Measurements from ENCODE around the gene KAT2A. TPM values are rescaled to one million over a fixed set of nuclear protein-coding genes. Genes with fewer than 3 reads are reported as not detected.

KAT2A gene
- polyA plus RNA-seq, 1 experiment: 13.6 TPM

DNA sequence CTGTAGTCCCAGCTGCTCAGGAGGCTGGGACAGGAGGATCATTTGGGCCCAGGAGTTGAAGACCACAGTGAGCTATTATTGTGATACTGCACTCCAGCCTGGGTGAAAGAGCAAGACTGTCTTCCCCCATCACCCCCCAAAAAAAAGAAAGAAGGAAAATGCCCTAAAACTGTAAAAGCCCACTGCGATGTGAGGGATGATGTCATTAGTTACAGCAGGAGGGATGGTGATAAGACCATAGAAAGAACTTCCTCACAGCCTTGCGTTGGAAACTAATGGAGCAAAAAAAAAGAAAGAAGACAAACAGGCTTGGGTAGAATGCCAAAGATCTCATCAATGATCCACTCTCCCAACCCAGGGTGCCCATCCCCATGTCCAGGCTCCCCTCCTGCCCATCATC is 41.6 kb downstream of the KAT2A start:
- ChIA-PET POLR2A (no interaction called here), CTCF (interaction anchor here (0.9 to 1.5 kb wide), 2 partner anchors 14 to 54 kb away, joined by 3 read pairs; no protein-coding TSS in a partner anchor)
- peaks cover 35% of the 10 kb centered on the region for H3K27me3 ChIP-seq (ENCODE audit: control insufficient read depth, insufficient read depth, low read length)
- H3K27ac ChIP-seq (ENCODE audit: low read depth, low read length): no peak overlapping the region
- TF ChIP-seq, protein P1, sequence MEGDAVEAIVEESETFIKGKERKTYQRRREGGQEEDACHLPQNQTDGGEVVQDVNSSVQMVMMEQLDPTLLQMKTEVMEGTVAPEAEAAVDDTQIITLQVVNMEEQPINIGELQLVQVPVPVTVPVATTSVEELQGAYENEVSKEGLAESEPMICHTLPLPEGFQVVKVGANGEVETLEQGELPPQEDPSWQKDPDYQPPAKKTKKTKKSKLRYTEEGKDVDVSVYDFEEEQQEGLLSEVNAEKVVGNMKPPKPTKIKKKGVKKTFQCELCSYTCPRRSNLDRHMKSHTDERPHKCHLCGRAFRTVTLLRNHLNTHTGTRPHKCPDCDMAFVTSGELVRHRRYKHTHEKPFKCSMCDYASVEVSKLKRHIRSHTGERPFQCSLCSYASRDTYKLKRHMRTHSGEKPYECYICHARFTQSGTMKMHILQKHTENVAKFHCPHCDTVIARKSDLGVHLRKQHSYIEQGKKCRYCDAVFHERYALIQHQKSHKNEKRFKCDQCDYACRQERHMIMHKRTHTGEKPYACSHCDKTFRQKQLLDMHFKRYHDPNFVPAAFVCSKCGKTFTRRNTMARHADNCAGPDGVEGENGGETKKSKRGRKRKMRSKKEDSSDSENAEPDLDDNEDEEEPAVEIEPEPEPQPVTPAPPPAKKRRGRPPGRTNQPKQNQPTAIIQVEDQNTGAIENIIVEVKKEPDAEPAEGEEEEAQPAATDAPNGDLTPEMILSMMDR (IDR thresholded peaks at IDR 0.05; ENCODE audit: low read depth, low read length): no peak
- H3K9me3 ChIP-seq (ENCODE audit: control insufficient read depth, insufficient read depth, low read length): no peaks in the 10 kb centered on the region
- H3K4me3 ChIP-seq (ENCODE audit: low read depth, low read length): no peak overlapping the region
- no peak for DNase-seq (ENCODE audit: low read depth, low spot score)

DNA sequence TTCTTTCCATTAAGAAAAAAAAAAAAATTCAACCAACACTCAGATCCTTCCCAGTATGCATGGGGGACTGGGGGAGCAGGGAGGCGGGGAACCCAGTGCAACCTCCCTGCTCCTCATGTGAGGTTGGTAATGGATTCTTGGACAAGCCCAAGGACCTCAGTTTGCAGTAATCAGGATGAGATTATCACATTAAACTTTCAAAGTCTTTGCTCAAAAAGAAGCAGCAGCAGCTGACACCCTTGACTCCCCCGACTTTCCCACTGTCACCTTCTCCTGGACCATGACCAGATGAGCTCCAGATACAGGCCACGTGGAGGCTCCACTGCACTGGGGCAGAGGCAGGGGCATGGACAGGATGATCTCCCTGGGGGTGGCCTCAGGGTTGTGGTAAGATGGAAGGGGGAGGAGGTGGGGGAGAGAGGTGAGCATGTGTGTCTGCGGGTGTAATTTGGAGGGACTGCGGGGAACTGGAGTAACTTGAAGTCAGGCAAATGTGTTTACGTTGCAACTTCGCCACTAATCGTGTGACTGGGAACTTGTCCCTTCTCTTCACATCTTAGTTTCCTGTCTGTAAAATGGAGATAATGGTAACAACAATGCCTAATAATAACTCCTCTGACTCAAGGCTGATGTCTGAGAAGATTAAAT is 42.6 kb downstream of the KAT2A start:
- DNase-seq (ENCODE audit: low read depth, low spot score): no peak
- Histone ChIP-seq H3K27me3 (ENCODE audit: control insufficient read depth, insufficient read depth, low read length) (peaks cover 39% of the 10 kb centered on the region), H3K9me3 (ENCODE audit: control insufficient read depth, insufficient read depth, low read length) (no peaks in the 10 kb centered on the region), H3K27ac (ENCODE audit: low read depth, low read length) (no peak overlapping the region), H3K4me3 (ENCODE audit: low read depth, low read length) (no peak overlapping the region)
- ChIA-PET POLR2A (no interaction called here), CTCF (no interaction called here)
- TF ChIP-seq, protein P1 (IDR thresholded peaks at IDR 0.05; ENCODE audit: low read depth, low read length): no peak

DNA sequence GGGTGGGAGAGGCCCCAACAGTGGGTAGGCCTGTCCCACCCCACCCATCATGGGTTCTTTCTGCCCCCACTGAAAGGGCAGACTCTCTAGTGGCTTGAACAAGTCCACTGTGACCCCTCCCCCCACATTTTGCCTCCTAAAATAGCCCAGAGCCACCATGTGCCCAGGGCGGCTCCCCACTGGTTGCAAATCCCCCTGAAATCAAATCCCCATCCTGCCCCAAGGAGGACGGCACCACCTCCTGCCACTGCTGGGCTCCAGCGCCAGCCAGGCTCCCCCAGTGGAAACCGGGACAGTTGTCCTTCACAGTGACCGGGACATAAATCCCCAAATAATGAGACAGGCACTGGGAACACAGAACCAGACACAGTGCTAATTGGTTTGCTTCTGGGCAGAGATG is 43.4 kb downstream of the KAT2A start:
- H3K27me3 ChIP-seq (ENCODE audit: control insufficient read depth, insufficient read depth, low read length): peaks cover 46% of the 10 kb centered on the region
- no peak overlapping the region for H3K4me3 ChIP-seq (ENCODE audit: low read depth, low read length)
- POLR2A ChIA-PET: no interaction called here
- H3K27ac ChIP-seq (ENCODE audit: low read depth, low read length): no peak overlapping the region
- TF ChIP-seq, protein P1 (IDR thresholded peaks at IDR 0.05; ENCODE audit: low read depth, low read length): no peak
- no peak for DNase-seq (ENCODE audit: low read depth, low spot score)
- CTCF ChIA-PET: no interaction called here
- no peaks in the 10 kb centered on the region for H3K9me3 ChIP-seq (ENCODE audit: control insufficient read depth, insufficient read depth, low read length)

DNA sequence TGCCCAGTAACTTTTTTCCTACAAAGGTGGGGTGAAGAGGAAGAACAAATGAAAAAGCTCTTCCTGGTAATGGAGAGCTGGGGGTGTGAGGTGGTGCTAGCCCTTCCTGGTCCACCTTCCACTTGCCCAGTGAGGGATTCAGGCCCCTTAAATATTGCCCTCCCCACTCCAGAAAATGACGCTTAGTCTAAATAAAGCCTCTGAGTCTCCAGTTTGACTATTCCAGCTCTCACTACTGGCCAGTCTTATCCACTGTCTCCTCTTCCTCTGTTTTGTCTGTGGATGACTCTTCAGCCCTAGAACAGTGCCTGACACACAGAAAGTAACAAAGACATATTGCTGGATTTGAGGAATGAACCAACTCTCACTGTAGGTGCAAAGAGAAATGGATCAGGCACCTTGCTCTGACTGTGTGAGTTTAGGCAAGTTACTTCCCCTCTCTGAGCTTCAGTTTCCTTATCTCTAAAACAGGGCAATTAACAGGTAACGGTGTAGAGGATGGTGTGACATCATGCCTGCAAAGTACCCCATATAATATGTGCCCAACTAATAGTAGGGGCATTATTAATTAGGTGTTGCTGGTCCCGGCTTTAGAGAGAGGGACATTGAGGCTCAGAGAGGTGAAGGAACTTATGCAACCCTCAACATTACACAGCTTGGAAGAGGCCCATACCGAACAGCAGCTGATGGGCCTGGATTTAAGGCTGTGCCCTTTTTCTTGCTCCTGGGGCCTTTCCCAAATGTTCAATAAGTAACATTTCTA is 44.2 kb downstream of the KAT2A start:
- Histone ChIP-seq H3K4me3 (ENCODE audit: low read depth, low read length) (no peak overlapping the region), H3K27me3 (ENCODE audit: control insufficient read depth, insufficient read depth, low read length) (peaks cover 48% of the 10 kb centered on the region), H3K27ac (ENCODE audit: low read depth, low read length) (no peak overlapping the region), H3K9me3 (ENCODE audit: control insufficient read depth, insufficient read depth, low read length) (no peaks in the 10 kb centered on the region)
- TF ChIP-seq, protein P1 (IDR thresholded peaks at IDR 0.05; ENCODE audit: low read depth, low read length): no peak
- ChIA-PET CTCF (interaction anchor here (1.1 kb wide), 1 partner anchor 9 kb away, joined by 4 read pairs; no protein-coding TSS in a partner anchor), POLR2A (no interaction called here)
- DNase-seq (ENCODE audit: low read depth, low spot score): no peak

DNA sequence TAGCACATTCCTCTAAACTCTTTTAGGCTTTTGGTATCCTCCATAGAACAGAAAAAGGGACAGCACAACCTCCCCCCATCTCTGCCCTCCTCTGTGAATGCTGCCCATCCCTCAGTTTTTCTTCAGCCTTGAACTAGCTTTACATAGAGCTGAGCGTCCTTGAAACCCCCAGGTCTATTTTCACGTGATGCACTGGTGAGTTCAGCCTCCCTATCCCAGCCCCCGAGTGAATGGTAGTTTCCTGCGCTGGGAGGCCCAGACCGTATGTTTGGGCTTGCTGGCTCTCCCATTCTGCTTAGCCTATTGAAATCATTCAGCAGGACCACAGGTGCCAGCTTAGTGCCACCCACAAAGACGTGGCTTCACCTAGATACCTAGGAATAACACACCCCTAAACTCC is 45.4 kb downstream of the KAT2A start:
- H3K27ac ChIP-seq (ENCODE audit: low read depth, low read length): no peak overlapping the region
- TF ChIP-seq, protein P1 (IDR thresholded peaks at IDR 0.05; ENCODE audit: low read depth, low read length): no peak
- H3K4me3 ChIP-seq (ENCODE audit: low read depth, low read length): no peak overlapping the region
- H3K9me3 ChIP-seq (ENCODE audit: control insufficient read depth, insufficient read depth, low read length): no peaks in the 10 kb centered on the region
- peaks cover 59% of the 10 kb centered on the region for H3K27me3 ChIP-seq (ENCODE audit: control insufficient read depth, insufficient read depth, low read length)
- DNase-seq (ENCODE audit: low read depth, low spot score): no peak
- POLR2A ChIA-PET: no interaction called here
- CTCF ChIA-PET: no interaction called here
